GM18868 (cell line): ENCODE results near the gene PIK3R2.
"Not testable (repeated sequence)": the region's sequence is repeated elsewhere in the genome, so short reads cannot be mapped to it uniquely, and the experiment has no call there.

Experiments used
- ATAC-seq: cut with Tn5 transposase; IDR thresholded peaks from one replicate; pipeline ENCODE4 v1.9.1; 2021; ENCODE audit warnings: mild to moderate bottlenecking, moderate library complexity; ENCODE audit not compliant: unreplicated experiment

The PIK3R2 gene

DNA sequence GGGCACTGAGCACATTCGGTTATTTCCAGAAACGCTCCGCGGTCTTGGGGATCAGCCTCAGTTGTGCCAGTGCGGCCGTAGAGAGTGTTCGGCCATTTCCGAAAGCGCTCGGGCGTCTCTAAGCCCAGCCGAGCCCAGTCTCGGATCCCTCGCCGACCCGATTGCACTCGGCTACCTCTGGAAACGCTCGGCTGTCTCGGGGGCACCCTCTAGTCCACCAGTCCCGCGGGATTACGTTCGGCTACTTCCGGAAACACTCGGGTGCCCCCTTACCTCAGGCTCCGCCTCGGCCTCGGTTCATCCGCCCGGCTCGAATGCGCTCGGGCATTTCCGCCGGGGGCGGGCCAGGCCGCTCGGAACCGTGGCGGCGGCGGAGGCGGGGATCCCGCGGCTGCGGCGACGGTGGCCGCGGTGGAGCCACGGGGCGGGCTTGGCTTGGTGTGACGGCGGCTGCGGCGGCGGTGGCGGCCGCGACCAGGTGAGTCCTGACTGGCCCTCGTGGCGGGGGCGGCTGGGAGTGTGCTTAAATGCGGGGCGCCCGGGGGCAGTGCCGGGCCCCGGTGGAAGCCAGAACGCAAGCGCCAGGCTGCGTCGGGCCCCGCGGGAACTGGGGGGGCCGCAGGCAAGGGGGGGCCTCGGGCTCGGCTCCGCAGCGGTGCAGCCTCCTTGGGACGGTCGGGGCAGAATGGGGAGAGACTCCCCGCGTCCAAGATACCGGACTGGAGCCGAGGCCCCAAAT is at the start of gene PIK3R2:
TSS of gene PIK3R2 (plus strand) at position 347 of the 739 bp plus-strand sequence. CDS start 2,717 bp downstream, outside the sequence.
- peak; percentile 78 for ATAC-seq

DNA sequence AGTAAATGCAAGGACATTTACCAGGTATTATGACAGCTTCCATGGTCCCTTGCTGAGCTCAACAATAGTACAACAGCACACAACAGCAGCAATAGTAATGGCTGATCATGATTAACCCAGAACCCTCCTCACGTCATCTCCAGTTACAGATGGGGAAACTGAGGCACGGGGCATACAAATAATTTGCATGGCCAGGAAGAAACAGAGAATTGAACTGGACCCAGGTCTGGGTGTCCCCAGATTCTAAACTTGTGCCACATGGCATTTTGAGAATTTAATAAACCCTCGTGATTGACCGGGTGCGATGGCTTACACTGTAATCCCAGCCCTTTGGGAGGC is 48.2 kb upstream of the PIK3R2 start:
- ATAC-seq = no peak

DNA sequence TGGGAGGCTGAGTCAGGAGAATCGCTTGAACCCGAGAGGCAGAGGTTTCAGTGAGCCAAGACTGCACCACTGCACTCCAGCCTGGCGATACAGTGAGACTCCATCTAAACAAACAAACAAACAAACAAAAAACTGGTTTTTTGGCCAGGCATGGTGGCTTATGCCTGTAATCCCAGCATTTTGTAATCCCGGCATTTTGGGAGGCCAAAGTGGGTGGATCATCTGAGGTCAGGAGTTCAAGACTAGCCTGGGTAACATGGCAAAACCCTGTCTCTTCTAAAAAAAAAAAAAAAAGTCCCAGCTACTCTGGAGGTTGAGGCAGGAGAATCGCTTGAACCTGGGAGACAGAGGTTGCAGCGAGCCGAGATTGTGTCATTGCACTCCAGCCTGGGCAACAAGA is 47.7 kb upstream of the PIK3R2 start:
- not testable (repeated sequence) for ATAC-seq

GRCh38 chr19:18107235-18107634 is 45.7 kb upstream of the PIK3R2 start:
- no peak for ATAC-seq

DNA sequence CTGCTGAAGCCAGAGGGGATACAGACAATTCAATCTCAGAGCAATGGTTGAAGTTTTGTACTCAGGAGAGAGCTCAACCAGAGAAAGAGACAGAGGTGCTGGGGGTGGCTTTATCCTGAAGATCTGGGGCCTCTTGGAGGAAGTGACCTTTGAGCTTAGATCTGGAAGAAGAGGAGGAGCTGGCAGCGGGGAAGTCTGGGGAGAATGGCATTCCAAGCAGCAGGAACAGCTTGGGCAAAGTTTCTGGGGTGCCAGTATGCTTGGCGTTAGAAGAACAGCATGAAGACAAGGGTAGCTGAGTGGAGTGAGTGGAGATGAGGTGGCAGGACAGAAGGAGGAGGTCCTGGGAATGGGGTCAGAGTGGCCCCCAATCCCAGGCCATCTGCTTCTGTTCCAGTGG is 44.1 kb upstream of the PIK3R2 start:
- no peak for ATAC-seq

DNA sequence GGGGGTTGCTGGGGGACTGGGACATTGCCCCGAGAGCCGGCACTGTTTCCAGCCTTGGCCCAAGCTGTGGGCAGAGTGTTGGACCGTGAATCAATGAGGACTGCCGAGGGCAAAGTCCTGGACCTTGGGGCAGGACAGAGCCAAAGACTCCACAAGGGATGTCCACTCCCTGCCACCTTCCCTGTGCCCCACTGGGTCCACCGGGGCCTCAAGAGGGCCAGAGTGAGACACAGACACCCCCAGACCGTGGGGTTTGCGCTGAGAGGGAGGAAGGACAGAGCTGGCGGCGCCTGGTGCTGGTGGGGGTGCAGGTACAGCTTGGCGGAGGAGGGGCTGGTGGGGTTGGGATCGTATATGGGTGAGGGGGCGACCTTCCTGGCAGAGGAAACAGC is 43.6 kb upstream of the PIK3R2 start:
- ATAC-seq = no peak

GRCh38 chr19:18109733-18110608 is 43.0 kb upstream of the PIK3R2 start:
- no peak for ATAC-seq

DNA sequence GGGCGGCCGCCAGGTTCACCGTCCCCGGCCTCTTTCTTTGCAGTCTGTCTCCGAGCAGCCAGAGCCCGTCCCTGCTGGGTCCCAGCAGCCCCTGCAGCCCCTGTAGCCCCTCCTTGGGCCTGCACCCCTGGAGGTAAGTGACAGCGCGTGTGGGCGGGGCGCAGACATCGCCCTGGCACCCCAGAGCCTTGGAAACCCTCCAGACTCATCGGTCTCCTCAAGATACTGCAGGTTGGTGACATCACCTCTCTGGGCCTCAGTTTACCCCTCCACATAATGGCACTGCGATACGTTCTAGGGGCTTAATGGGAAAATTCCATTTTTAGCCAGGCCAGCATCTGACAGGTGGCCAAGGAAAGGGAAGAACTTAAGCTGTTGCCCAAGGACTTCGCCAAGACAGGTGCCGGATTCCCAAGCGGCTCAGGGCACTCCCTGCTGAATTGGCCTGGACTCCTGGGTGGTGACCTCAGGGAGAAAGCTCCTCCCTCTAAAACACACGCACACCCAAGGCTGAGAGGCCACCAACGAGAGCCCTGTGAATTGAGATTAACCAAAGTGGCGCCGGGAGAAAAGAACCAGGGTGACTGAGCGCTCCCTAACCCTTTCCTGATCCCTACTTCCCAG is 42.2 kb upstream of the PIK3R2 start:
- ATAC-seq = no peak

DNA sequence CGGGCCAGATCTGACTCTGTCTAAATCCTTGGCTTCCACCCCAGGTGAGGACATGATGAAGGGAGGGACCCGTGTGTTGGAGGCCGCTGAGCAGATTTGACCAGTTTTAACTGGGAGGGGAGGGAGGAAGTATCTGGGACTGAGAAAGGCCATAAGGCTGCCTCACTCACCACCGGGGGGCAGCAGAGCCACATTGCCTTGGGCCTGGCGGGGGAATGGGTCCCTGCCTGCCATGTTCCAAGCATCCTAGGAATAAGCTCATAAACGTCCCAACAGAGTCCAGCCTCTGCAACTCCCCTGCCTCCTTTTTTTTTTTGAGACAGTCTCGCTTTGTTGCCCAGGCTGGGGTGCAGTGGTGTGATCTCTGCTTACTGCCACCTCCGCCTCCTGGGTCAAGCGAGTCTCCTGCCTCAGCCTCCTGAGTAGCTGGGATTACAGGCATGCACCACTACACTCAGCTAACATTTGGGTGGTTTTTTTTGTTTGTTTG is 39.9 kb upstream of the PIK3R2 start:
- no peak for ATAC-seq

- ATAC-seq = no peak
Observed at GRCh38 chr19:18113827-18114226, 39.1 kb upstream of the PIK3R2 start.

- no peak for ATAC-seq
Observed at GRCh38 chr19:18114483-18114882, 38.5 kb upstream of the PIK3R2 start.

DNA sequence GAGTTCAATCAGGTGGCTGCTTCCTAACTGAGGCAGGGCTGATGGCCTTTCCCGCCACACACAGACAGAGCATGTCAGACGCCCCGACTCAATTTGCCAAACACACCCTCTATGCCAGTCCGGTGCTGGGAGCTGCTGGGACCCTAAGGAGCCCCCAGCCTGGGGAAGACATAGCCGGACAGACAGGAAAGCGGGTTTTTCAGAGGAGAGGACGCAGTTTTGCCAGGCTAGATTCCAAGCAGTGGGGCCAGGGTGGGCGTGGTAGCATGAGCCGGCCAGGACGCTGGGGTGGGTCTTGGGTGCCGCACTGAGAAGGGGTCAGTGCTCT is 35.6 kb upstream of the PIK3R2 start:
- ATAC-seq = no peak

- ATAC-seq = peak; percentile 86
Observed at GRCh38 chr19:18117692-18118378, 35.1 kb upstream of the PIK3R2 start.

DNA sequence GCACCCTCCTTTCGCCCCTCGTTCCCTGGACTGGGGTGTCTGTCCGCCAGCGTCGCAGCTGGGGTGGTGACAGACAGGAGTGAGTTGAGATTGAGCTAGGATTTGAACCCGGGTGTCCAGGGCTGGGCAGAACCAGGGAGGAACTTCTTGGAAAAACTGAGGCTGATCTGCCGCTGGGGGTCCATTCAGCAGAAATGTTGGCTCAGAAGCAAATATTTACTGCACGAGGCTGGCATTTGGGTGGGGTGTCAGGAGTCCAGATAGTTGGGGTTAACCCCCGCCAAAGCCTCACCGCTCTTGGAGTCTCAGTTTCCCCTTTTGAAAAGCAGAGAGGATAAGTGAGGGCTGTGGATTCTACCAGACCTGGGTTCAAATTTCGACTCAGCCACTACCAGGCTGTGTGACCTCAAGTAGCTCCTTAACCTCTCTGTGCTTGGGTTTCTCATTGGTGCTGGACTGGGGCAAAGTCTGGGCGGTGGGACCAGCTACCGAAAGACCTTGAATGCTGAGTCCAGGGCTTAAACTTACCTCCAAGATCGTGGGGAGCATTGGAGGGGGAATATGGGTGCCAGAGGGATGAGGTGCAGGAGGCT is 34.4 kb upstream of the PIK3R2 start:
- ATAC-seq = no peak

DNA sequence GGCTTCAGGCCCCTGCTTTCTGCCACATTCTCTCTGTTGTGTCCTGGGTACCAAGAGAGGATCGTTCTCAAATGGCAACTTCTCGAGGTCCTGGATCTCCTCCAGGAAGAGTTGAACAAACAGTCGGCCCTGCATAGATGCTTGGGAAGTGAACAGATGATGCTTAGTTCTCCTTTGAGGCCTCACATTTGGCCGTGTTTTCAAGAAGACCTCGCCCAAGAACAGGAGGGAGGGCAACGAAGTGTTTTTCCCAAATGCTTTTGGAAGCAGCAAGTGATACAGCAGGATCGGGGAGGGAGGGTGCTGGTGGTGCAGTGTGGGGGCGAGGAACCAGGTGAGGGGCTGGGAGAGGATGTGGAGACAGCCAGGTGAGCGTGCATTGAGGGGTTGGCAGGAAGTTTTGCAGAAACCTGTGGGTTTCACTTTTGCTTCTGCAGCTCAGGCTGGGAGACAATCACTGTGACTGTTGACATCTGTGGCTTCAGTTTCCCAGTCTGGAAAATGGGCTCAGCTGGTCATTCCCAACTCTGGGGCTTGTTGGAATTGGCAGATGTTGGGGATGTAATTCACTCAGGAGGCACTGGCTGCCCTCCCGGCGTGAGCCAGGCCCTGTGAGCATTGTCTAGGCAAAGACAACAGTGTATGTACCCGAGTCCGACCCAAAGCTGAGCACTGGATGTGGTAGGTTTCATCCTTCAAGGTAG is 33.8 kb upstream of the PIK3R2 start:
- ATAC-seq = no peak

GRCh38 chr19:18119717-18120105 is 33.3 kb upstream of the PIK3R2 start:
- no peak for ATAC-seq

DNA sequence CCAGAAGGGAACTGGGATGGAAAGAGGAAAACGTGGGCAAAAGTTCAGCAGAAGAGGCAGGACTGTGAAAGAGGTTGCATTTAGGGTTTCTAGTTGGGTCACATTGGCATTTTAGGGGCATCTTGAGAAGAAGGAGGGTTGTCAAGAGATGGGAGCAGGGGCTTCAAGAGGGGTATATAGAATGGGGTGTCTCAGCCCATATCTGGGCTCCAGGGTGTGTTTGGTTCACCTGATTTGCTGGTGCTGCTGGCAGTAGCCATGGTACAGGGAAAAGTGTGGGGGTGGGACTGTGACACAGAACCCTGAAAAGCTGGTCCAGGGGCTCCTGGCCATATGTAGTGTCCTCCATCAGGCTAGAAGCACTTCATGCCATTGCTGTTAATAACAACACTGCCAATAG is 32.8 kb upstream of the PIK3R2 start:
- no peak for ATAC-seq

- no peak for ATAC-seq
Observed at GRCh38 chr19:18121166-18121565, 31.8 kb upstream of the PIK3R2 start.

GRCh38 chr19:18122424-18122823 is 30.5 kb upstream of the PIK3R2 start:
- no peak for ATAC-seq
